ENCODE data around the gene ZNF593OS.

Gene ZNF593OS

DNA sequence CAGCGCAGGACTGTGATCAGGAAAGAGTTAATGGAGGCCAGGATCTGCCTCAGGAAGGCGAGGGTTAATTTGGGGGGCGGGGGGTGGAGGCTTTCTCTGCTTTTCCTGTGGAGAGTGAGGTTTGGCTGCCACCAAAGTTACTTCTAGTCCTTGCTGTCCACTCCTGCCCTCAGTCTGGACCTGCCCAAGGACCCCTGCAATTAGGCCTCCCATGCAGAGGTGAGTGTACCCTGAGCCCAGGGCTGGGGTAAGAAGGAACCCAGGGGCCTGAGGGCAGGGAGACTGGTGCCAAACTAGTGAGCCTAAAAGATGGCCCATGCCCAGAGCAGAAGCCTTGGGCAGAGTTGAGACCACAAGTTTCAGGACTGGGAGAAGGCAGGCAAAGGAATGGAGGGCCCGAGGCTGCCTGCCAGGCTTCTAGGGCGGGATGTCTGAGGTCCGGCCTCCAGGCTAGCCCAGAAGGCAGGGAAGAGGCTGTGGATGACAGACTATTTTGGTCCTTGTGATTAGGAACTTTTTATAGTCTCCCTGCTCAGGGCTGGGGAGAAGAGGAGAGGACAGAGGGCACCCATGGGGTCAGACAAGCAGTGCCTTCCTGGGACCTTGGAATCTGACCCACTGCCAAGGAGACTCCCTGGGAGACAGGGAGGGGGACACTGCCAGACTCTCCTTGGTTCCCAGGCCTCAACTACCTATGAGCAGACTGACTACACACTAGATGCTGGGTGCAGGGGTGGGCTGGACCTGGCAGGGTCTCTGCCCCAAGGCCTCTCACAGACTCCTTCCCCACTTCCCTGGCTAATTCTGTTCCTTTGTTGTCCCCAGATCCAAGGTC is 12.5 kb downstream of the ZNF593OS start, which contains the start of gene FAM110D:
TSS of gene FAM110D (plus strand) at position 172 of the 835 bp plus-strand sequence. CDS start 2,213 bp downstream, outside the sequence.
- no peak for DNase-seq

DNA sequence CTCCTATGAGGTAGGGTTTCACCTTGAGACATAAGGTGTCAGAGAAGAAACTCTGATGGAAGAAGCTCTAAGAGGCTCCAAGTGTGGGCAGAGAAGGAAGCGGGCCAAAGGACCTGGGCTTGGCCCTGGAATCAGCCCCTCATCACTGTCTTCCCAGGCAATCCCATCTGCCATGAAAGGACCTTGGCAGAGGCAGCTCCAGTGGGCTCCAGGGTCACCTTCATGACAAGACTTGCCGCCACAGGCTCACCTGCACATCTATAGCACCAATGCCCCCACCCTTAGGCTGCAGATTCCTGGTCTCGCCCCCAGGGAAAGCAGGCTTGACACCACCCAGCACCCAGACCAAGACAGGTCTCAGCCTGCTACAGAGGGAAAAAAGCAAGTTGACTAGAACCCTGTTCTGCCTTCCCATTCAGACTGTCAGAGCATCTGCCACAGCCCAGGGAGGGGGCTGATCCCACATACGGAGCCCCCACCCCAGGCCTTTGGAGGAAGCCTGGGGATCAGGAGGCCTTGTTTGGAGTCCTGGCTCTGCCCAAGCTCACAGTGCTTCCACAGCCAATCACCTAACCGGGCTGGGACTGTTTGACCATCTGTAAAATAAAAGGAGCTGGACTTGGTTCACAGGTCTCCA is 13.2 kb downstream of the ZNF593OS start:
- no peak for DNase-seq

DNA sequence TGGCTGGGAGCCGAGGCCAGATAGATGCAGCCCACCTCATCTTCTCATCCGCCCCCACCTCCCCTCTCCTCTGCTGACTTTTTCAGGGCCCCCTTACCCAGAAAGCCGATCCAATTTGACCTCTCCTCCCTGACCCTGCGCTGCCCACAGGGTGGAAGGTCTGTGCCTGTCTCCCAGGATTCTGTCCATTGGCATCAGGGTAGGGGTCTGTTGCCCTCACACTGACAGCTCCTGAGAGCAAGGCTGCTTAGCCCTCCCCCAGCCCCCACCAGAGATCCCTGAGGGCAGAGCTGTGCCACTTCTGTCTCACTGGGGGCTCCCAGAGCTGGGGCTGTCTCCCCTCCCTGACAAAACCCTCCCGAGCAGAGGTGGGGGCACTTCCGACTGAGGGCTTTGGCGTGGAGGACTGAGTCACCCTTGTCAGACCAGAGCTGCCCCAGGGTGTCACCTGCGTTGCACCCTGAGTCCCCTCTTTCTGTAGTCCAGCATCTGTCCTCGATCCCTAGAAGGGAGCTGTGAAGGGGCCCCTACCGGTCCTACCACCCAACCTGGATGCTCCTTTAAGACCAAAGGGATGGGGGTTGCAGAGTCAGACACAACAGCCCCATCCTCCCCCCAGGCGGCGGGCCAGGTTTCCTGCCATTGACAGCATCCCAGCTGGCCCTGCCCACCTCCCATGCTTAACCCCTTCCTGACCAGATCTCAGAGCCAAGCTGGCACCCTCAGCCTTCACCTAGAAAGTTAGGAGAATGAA is 15.2 kb downstream of the ZNF593OS start:
- no peak for DNase-seq

DNA sequence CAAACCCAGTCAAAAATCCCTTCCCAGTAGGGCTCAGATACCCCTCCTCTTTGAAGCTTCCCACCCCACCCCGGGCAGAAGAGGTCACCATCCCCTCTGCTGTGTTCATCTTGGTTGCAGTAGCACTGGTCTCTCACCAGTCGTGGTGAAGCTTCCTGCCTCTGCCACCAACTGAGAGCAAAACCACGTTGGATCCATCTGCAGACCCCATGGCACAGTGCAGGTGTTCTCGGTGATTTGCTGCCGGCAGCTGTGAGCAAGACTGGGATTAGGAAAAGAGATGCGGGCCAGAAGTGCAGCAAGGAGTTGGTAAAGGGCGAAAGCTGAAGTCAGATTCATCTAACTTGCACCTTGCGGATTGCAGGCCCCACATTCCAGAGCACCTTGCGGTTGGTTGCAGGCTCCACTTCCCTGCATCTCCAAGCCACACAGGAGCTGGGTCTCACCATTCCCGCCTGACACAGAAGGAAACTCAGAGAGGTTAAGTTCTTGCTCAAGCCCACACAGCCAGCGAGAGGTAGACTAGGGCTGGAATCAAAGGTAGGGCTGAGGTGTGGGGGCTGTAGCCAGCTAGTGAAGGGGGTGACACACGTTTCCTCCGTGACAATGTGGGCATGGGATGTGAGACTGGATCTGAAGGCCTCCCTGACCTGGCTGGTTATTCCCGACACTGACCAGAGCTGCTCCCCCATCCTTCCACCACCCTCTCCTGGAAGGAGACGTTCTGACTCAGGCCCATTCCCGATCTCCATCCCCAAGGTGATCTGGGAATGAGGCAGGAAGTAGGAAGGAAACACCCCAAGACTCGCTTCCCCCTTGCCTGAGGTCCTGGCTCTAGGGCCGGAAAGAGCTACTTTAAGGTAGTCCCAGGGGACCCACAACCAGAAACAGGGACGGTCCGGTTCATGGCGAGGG is 16.0 kb downstream of the ZNF593OS start:
- DNase-seq, result no peak

DNA sequence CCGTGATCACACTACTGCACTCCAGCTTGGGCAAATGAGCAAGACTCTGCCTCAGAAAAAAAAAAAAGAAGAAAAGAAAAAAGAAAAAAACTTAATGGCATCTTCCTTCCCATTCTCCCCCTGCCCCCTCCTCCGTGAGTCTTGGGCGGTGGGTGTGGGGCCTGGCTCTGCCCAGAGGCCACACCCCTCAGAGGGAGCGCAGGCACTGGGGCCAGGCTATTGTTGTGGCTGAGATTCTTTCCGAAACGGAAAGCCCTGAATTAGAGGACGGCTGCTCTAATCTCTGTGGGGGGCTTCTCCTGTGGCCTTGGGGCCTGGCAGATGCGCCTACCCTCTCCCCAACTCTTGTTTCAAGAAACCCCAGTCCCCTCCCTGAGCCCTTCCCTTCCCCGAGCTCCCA is 16.9 kb downstream of the ZNF593OS start:
- no peak for DNase-seq

DNA sequence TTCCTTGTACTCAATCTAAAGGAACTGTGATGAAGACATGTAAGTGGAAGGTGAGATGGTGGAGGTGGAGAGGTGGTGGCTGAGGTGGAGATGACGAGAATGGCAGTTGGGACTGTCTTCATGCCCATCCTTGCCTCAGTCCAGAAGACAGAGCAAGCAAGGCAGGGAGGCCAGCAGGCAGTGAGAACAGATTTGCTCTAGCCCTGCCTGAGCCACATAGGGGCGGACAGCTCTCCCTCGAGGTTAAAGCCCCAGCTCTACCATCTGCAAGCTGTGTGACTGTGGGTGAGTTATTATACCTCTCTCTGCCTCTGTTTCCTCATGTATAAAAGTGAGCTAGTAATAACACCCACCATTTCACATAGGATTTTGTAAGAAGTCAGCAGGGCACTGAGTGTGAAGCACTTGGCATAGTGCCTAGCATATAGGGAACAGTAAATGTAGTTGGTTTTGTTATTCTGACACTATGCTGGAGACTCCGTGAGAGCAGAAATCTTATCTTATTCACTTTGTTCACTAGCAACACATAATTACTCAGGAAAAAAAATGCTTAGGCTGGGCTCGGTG is 17.6 kb downstream of the ZNF593OS start:
- no peak for DNase-seq

DNA sequence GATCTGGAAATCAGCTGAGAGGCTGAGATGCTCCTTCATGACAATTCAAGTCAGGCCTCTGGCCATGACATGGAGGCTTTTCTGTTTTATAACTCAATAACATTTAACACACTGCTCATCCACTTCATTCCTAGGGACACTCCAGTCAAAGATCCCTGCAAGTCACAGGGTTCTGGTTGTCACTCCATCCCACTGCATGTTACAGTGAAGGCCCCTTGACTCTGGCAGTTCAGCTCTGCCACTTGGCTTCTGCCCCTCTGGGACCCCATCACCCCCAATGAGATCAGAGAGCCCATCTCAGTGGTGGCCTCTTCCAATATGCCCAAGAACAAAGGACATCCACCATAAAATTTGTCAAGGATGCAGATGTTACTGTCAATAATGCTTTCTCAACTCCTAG is 22.7 kb downstream of the ZNF593OS start:
- DNase-seq, result no peak

DNA sequence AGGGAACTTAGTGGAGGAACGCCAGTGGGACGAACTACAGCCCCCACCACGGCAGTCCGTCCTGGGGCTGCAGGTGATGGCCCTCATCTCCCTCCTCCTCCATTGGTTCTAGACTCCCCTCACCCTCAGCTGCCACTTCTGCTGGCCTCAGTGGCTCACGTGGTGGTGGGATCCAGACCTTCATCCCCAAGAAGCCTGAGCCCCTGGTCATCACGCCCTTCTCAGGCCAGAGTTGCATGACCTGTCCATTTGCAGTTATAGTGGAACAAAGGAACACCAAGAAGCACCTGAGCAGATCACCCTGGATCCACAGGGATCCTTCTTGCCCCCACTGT is 25.7 kb downstream of the ZNF593OS start:
- no peak for DNase-seq

DNA sequence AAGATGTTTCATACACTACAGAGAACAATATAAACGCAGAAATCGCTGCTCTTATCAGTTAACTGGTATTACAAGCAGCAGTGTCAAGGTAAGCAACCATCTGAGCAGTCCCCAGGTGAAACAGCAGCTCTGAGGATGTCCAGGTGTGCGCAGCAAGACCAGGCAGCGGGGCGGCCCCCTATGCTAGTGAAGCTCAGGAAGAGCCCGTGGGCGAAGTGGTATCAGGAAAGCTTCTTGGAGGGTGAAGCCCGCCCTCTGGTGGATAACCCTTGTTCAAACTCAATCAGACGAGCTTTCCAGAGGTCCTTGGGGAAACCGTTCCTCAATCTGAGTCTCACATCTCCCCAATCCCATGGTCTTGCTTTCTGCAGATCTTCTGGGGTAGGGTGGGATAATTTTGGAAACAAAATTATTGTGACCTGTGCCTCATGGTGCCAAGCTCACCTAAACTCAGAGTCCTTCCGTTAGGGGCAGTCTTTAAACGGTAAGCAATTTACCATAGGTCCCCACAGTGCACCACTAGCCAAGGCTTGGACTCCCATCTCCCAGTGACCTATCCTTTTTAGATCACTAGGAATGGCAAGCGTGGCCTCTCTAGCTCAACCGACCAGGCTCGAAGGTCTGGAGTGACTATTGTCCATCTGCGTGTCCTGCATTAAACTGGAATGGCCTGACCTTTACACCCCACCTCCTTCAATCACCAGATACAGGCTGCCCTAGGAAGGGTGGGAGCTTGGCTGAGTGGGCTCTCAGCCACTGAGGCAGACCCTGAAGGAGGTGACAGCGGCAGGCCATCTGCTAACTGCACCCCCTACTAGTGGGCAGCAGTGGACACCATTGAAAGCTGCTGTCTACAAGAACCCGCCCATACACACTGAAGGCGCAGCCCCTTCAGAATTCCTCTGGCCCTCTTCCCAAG is 26.3 kb downstream of the ZNF593OS start:
- peak; percentile 65 for DNase-seq

DNA sequence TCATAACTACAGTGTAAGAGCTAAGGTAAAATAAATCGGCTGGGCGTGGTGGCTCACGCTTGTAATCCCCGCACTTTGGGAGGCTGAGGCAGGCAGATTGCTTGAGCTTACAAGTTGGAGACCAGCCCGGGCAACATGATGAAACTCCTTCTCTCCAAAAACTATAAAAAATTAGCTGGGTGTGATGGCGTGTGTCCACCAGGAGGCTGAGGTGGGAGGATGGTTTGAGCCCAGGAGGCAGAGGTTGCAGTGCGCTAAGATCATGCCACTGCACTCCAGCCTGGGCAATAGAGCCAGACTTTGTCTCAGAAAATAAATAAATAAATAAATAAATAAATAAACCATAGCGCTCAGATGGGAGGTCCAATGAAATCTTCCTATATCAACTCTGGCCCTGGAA is 29.5 kb downstream of the ZNF593OS start:
- DNase-seq, result peak; percentile 15

DNA sequence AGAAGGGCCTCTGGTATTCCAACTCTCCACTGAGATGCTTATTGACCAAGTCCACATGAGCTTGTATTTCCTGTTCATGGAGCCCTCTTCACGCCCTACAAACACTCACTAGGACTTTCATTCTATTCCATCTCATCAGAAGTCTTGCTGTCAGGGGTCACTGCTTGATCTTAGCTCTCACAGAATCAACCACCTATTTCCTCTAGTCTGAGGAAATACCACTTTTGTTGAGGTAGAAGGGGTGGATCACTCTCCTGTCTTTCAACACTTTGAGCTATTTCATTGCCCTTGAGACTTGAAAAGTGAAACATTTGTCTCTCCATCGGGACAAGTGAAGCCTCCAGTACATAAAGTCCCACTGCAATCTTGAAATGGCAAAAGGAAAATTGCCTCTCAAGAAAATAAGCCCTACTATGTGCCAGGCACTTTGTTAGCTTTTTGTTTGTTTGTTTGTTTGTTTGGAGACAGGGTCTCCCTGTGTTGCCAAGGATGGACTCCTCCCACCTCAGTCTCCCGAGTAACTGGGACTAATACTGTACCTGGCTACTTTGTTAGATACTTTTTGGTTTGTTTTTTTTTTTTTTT is 32.6 kb downstream of the ZNF593OS start:
- no peak for DNase-seq

DNA sequence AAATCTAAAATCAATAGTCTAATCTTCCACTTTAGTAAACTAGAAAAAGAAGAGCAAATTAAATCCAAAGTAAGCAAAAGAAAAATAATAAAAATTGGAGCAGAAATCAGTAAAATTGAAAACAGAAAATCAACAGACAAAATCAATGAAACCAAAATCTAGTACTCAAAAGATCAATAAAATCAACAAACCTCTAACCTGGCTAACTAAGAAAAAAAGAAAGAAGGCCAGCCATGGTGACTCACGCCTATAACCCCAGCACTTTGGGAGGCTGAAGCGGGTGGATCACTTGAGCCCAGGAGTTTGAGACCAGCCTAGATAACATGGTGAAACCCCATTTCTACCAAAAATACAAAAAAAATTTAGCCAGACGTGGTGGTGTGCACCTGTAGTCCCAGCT is 37.2 kb downstream of the ZNF593OS start:
- DNase-seq, result no peak

DNA sequence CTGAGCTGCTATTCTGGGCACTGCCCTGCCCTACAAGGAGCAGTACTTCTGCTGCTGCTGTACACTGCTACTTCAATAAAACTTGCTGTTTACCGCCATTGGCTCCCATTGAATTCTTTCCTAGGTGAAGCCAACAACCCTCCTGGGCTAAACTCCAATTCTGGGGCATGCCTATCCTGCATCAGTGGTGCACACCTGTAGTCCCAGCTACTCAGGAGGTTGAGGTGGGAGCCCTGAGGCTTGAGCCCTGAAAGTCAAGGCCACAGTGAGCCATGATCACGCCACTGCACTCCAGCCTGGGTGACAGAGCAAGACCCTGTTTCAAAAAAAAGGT is 38.8 kb downstream of the ZNF593OS start:
- DNase-seq, result no peak

DNA sequence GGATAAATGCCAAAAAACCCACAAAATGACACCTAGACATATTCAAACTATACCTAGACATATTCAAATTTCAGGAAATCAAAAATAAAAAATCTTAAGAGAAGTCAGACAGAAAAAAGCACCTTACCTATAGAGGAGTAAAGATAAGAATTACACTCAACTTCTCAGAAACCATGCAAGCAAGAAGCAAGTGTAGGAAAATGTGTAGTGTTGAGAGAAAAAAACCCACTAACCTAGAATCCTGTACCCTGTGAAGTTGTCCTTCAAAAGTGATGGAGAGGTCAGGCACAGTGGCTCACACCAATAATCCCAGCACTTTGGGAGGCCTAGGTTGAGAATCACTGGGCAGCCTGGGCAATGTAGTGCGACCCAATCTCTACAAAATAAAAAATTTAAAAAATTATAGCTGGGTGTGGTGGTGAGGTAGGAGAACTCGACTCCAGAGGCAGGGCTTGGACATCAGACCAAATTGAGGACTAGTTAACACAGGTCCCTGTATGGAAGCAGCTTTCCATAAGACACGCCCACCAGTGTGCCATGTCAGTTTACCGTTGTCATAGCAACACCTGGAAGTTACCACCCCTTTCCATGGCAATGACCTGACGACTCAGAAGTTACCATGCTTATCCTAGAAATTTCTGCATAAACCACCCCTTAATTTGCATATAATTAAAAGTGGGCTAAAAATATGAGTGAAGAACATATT is 39.4 kb downstream of the ZNF593OS start:
- DNase-seq, result no peak

DNA sequence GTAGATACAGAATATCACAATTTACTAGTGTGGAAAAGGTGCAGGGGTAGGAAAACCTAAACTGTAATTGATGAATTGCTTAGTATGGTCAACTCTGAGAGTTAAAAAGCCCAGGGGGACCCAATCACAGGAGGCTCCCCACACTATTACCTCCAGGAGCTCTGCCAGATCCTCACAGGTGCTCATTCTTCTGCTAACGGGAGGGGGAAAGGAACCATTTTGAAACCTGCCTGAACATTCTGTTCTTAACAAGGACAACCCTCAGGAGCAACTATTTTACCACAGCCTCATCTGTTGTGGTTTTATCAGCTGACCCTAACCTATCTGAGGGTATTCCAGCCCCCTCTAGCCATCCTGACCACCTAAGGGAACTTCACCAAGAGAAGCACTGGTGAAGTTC is 40.9 kb downstream of the ZNF593OS start:
- DNase-seq, result no peak

DNA sequence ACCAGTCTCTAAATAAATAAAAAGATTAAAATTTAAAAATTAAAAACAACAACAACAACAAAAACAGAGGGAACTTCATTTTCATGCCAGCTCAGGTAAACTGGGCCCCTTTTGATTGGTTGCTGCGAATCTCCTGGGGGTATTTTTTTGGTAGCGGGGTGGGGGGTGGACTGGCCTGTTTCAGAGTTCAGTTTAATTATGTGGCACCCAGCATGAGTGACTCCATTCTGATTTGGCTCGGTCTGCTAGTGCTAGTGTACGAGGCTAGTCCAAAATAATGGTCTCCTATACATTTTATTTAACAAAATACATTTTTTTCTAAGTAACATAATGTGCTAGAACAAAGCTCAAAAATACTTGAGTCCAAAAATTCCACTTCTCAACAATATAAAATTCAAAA is 41.9 kb downstream of the ZNF593OS start:
- no peak for DNase-seq

DNA sequence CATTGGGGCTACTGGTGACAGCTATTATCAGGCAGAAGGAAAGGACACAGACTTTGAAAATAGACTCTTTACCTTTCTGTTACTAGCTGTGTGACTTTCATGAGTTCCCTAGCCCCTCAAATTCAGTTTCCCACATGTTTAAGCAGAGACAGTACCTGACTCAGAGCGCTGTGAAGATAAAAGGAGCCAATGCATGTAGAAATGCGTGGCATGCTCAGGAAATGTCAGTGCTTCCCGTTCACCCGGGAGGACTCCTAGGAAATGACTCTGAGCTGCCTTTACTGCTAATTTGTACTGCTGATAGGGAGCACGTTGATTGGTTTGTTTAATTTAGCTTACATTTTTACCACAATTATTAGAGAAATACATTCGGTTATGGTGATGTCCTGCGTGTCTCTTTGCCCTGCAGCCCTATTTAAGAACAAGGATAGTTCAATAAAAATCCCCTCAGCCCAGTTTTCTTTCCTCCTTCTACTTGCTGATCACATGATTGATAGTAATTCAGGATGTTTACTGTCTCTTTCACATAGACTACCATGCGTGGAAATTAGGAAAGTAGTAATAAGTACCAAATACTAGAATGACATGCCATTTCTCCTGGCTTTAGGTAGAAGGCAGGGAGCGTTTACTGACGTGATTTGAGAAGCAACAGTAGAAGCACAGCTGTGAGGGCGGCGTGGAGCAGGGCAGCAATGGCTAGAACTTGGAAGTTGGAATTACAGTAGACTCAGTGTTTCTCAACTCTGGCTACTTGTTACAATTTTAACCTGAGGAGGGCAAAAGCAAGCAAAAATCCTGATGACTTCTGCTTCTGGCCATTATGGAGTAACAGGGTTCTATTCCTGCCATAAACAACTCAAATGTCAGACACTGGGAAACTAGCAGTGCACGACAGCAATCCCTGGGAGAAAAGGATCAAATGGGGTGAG is 44.1 kb downstream of the ZNF593OS start:
- DNase-seq, result no peak

DNA sequence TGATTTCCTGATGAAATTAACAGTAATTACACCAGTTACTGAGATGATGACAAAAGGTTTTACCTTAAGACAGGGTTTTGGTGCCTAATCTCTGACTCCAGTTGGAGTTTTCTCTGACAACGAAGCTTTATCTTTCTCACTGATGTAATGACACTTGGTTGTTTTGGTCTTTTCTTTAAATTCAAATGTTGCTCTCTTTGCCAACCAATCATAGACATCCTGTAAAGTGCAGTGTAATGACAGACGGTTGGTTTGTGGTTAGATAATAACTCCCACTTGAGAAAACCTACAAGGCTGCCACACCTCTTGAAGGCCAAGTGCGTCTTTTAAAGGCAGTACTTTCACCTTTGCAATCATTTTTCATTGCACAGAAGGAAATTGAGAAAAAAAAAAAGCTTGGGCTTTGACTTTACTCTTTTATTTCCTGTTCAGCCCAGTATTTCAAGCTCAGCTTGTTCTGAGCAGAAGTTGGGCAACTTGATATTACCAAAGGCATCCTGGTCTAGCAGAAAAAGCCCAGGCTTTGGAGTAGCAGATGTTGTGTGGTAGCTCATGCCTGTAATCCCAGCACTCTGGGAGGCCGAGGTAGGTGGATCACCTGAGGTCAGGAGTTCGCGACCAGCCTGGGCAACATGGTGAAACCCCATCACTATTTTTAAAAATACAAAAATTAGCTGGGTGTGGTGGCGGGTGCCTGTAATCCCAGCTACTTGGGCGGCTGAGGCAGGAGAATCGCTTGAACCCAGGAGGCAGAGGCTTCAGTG is 45.1 kb downstream of the ZNF593OS start:
- DNase-seq, result no peak
